IMR-90 (cell line): ENCODE results near the gene SIPA1L3. TPM values are rescaled to one million over a fixed set of nuclear protein-coding genes. Genes with fewer than 3 reads are reported as not detected.

ENCODE experiments used
- ATAC-seq: fragments of 200-7000 bp; cut with Tn5 transposase; 2 replicates; pipeline ENCODE4 v1.9.1; 2020; ENCODE audit warnings: low read depth, mild to moderate bottlenecking, moderate library complexity
- BruUV-seq: library from RNA; stranded (reverse); fragments of 400-500 nt; replicated peaks from 2 replicates; lab custom pipeline; 2021; lab: Mats Ljungman, UMichigan
- CTCF ChIA-PET: fragments of 300-600 bp; formaldehyde crosslinking; extraction: SDS; loops from one replicate; lab custom pipeline; 2021; ENCODE audit warnings: antibody characterized with exemption; lab: Yijun Ruan, JAX
- POLR2A ChIA-PET: fragments of 300-600 bp; sonication (Branson Sonifier 250); formaldehyde crosslinking; loops from one replicate; lab custom pipeline; 2022; ENCODE audit warnings: antibody characterized with exemption; ENCODE audit not compliant: unreplicated experiment; lab: Charles Lee
- DNase-seq: peaks from one replicate; pipeline ENCODE4 v3.0.0; 2013
- H2AFZ ChIP-seq: replicated peaks from 2 replicates; pipeline ENCODE3; 2013; ENCODE audit warnings: low read length, mild to moderate bottlenecking; ENCODE audit not compliant: poor library complexity
- H2AK5ac ChIP-seq: 2 replicates; pipeline ENCODE4 v1.6.1; 2013; ENCODE audit warnings: low read depth, low read length, inconsistent platforms
- H2AK9ac ChIP-seq: replicated peaks from 2 replicates; pipeline ENCODE3; 2013; ENCODE audit warnings: mild to moderate bottlenecking, low read depth, low read length, moderate library complexity; ENCODE audit not compliant: poor library complexity
- H2BK120ac ChIP-seq: 2 replicates; pipeline ENCODE4 v1.6.1; 2013; ENCODE audit warnings: low read depth, low read length, inconsistent platforms
- H2BK15ac ChIP-seq: 3 replicates; pipeline ENCODE4 v1.6.1; 2013; ENCODE audit warnings: low read depth, low read length, inconsistent platforms
- H2BK20ac ChIP-seq: 2 replicates; pipeline ENCODE4 v1.6.1; 2013; ENCODE audit warnings: low read depth, mild to moderate bottlenecking, inconsistent platforms, low read length, moderate library complexity
- H2BK5ac ChIP-seq: 2 replicates; pipeline ENCODE4 v1.6.1; 2013; ENCODE audit warnings: mild to moderate bottlenecking, low read depth, low read length, inconsistent platforms; ENCODE audit not compliant: poor library complexity, severe bottlenecking
- H3K14ac ChIP-seq: replicated peaks from 2 replicates; pipeline ENCODE4 v1.6.1; 2013; ENCODE audit warnings: low read depth, low read length, inconsistent platforms
- H3K18ac ChIP-seq: 2 replicates; pipeline ENCODE4 v1.6.1; 2013; ENCODE audit warnings: low read depth, low read length, control low read depth
- H3K23ac ChIP-seq: 2 replicates; pipeline ENCODE4 v1.6.1; 2013; ENCODE audit warnings: low read depth, low read length, inconsistent platforms
- H3K27ac ChIP-seq: 2 replicates; pipeline ENCODE4 v1.5.1; 2013; ENCODE audit warnings: mild to moderate bottlenecking, control low read depth, low read length; ENCODE audit not compliant: insufficient read depth
- H3K27me3 ChIP-seq: 2 replicates; pipeline ENCODE4 v1.6.1; 2013; ENCODE audit warnings: low read length; ENCODE audit not compliant: control insufficient read depth, insufficient read depth
- H3K36me3 ChIP-seq: 2 replicates; pipeline ENCODE4 v1.6.1; 2013; ENCODE audit warnings: low read length, mixed read lengths; ENCODE audit not compliant: control insufficient read depth, insufficient read depth
- H3K4ac ChIP-seq: 2 replicates; pipeline ENCODE4 v1.6.1; 2013; ENCODE audit warnings: low read depth, low read length, inconsistent platforms
- H3K4me1 ChIP-seq: 2 replicates; pipeline ENCODE4 v1.6.1; 2013; ENCODE audit warnings: low read length, mixed read lengths; ENCODE audit not compliant: control insufficient read depth, insufficient read depth
- H3K4me2 ChIP-seq: 2 replicates; pipeline ENCODE4 v1.6.1; 2013; ENCODE audit warnings: low read depth, mild to moderate bottlenecking, control low read depth, low read length, moderate library complexity
- H3K4me3 ChIP-seq: 2 replicates; pipeline ENCODE4 v1.5.1; 2013; ENCODE audit warnings: low read depth, mild to moderate bottlenecking, control low read depth, low read length, moderate library complexity; ENCODE audit not compliant: insufficient read depth
- H3K56ac ChIP-seq: 2 replicates; pipeline ENCODE4 v1.6.1; 2013; ENCODE audit warnings: low read length, inconsistent platforms; ENCODE audit not compliant: insufficient read depth; ENCODE audit errors: extremely low read depth
- H3K79me1 ChIP-seq, 2 experiments: 2 replicates each; pipeline ENCODE4 v1.6.1; 2013; ENCODE audit warnings: low read length in 2 of 2, inconsistent platforms in 1 of 2, low read depth in 1 of 2
- H3K9ac ChIP-seq: 2 replicates; pipeline ENCODE4 v1.6.1; 2013; ENCODE audit warnings: low read depth, low read length, control low read depth
- H3K9me1 ChIP-seq: 2 replicates; pipeline ENCODE4 v1.6.1; 2013; ENCODE audit warnings: low read length, inconsistent platforms; ENCODE audit not compliant: insufficient read depth
- H3K9me3 ChIP-seq: 2 replicates; pipeline ENCODE4 v1.6.1; 2013; ENCODE audit warnings: low read length; ENCODE audit not compliant: control insufficient read depth, insufficient read depth
- H4K20me1 ChIP-seq: 2 replicates; pipeline ENCODE4 v1.6.1; 2013; ENCODE audit warnings: low read length, inconsistent platforms; ENCODE audit not compliant: insufficient read depth
- H4K5ac ChIP-seq: 2 replicates; pipeline ENCODE4 v1.6.1; 2013; ENCODE audit warnings: mild to moderate bottlenecking, low read depth, low read length, control low read depth
- H4K8ac ChIP-seq, 2 experiments: 2 replicates each; pipeline ENCODE4 v1.6.1; 2013; ENCODE audit warnings: low read depth in 2 of 2, low read length in 2 of 2, control low read depth in 1 of 2, inconsistent platforms in 1 of 2
- H4K91ac ChIP-seq: 2 replicates; pipeline ENCODE4 v1.6.1; 2013; ENCODE audit warnings: low read depth, low read length, inconsistent platforms; ENCODE audit not compliant: insufficient read depth
- CEBPB ChIP-seq: IDR thresholded peaks from 2 replicates; pipeline ENCODE4 v1.6.1; 2012; ENCODE audit warnings: low read depth, low read length, improper control_type of control experiment
- CHD1 ChIP-seq: IDR thresholded peaks from 2 replicates; pipeline ENCODE4 v1.6.1; 2012; ENCODE audit warnings: low read depth, low read length, improper control_type of control experiment
- CTCF ChIP-seq: conservative IDR thresholded peaks from 2 replicates; pipeline ENCODE4 v1.5.1; 2012; ENCODE audit warnings: mild to moderate bottlenecking, low read depth, low read length, improper control_type of control experiment
- ELK1 ChIP-seq: fragments of 150-350 bp; IDR thresholded peaks from 2 replicates; pipeline ENCODE4 v1.6.1; 2016; ENCODE audit warnings: low read depth, mild to moderate bottlenecking, low read length, moderate library complexity, borderline replicate concordance
- FOS ChIP-seq: fragments of 150-350 bp; IDR thresholded peaks from 2 replicates; pipeline ENCODE4 v1.6.1; 2016; ENCODE audit warnings: low read depth, low read length
- MAFK ChIP-seq: IDR thresholded peaks from 2 replicates; pipeline ENCODE4 v1.6.1; 2012; ENCODE audit warnings: low read depth, low read length, improper control_type of control experiment
- MAZ ChIP-seq: IDR thresholded peaks from 2 replicates; pipeline ENCODE4 v1.6.1; 2012; ENCODE audit warnings: low read depth, mild to moderate bottlenecking, low read length, improper control_type of control experiment, moderate library complexity, borderline replicate concordance
- MXI1 ChIP-seq: IDR thresholded peaks from 2 replicates; pipeline ENCODE4 v1.6.1; 2012; ENCODE audit warnings: low read depth, mild to moderate bottlenecking, low read length, moderate library complexity, borderline replicate concordance
- NFE2L2 ChIP-seq: fragments of 150-350 bp; IDR thresholded peaks from 2 replicates; pipeline ENCODE4 v1.6.1; 2016; ENCODE audit warnings: low read depth, mild to moderate bottlenecking, low read length
- POLR2A ChIP-seq: IDR thresholded peaks from 2 replicates; pipeline ENCODE4 v1.6.1; 2012; ENCODE audit warnings: mild to moderate bottlenecking, low read depth, low read length
- RAD21 ChIP-seq: IDR thresholded peaks from 2 replicates; pipeline ENCODE4 v1.6.1; 2012; ENCODE audit warnings: low read length, improper control_type of control experiment
- RCOR1 ChIP-seq: IDR thresholded peaks from 2 replicates; pipeline ENCODE4 v1.6.1; 2012; ENCODE audit warnings: mild to moderate bottlenecking, low read length, improper control_type of control experiment; ENCODE audit not compliant: insufficient replicate concordance
- RFX5 ChIP-seq: IDR thresholded peaks from 2 replicates; pipeline ENCODE4 v1.8.0; 2012; ENCODE audit warnings: low read depth, mild to moderate bottlenecking, low read length, moderate library complexity
- SMC3 ChIP-seq: fragments of 150-350 bp; IDR thresholded peaks from 2 replicates; pipeline ENCODE4 v1.6.1; 2016; ENCODE audit warnings: low read depth, mild to moderate bottlenecking, antibody characterized with exemption, low read length, moderate library complexity
- USF2 ChIP-seq: fragments of 150-350 bp; IDR thresholded peaks from 2 replicates; pipeline ENCODE4 v1.6.1; 2017; ENCODE audit warnings: mild to moderate bottlenecking, antibody characterized with exemption, low read length, low read depth
- WGBS, 2 experiments: methylation state at CpG; one replicate each; pipeline versions ENCODE4 v1.1.5 to v1.1.7; 2013; ENCODE audit warnings: missing lambda C conversion rate in 2 of 2; ENCODE audit not compliant: insufficient read length in 1 of 2; ENCODE audit errors: extremely low coverage in 2 of 2; 5-methylcytosine and 5-hydroxymethylcytosine counted together
- dilution Hi-C: fragments of 300-500 bp; cut with HindIII; formaldehyde crosslinking; loops from one replicate; pipeline ENCODE4 v1.14.3; 2018; ENCODE audit warnings: low sequenced_read_pairs; ENCODE audit not compliant: unreplicated experiment
- in situ Hi-C: fragments of 300-500 bp; cut with MboI; formaldehyde crosslinking; loops from 3 replicates; pipeline ENCODE4 v1.14.3; 2019; ENCODE audit warnings: low sequenced_read_pairs, inconsistent platforms, mixed read lengths
- intact Hi-C: fragments of 100-400 bp; cut with micrococcal nuclease; formaldehyde crosslinking; loops from 2 replicates; pipeline ENCODE4 v1.10.0; 2022
- polyA plus RNA-seq, 3 experiments: library from polyadenylated mRNA; depleted of rRNA; stranded (reverse); fragments of >200 nt; gene quantifications; 2 replicates each; pipeline ENCODE4 v1.2.3, GENCODE V29; 2012; ENCODE audit warnings: low replicate concordance in 1 of 3
- total RNA-seq: library from RNA; depleted of rRNA; stranded (reverse); fragments of >200 nt; gene quantifications from 2 replicates; pipeline ENCODE4 v1.2.3, GENCODE V29; 2012

The SIPA1L3 gene
- total and polyA plus RNA-seq, 2 of the 4 experiments (the other 2 are of a cell fraction) = 4.1 to 9.4 TPM

- Histone ChIP-seq H3K4me2 (peak overlapping the region; percentile 18; the same call in 1 of the 2 replicates), H4K5ac (peak overlapping the region; percentile 97; the same call in 1 of the 2 replicates), H2AFZ (peak overlapping the region; percentile 69), H2BK20ac (peak overlapping the region; percentile 99), H3K9ac (peak overlapping the region; percentile 42; the same call in 1 of the 2 replicates), H3K27ac (peak overlapping the region; percentile 89), H3K9me3 (no peaks in the 10 kb centered on the region), H3K18ac (peak overlapping the region; percentile 97; the same call in 1 of the 2 replicates), H3K56ac (peak overlapping the region; percentile 85), H3K36me3 (no peaks in the 10 kb centered on the region), H3K79me1 (peaks cover 42 to 92% of the 10 kb centered on the region in 2 experiments), H2BK120ac (peak overlapping the region; percentile 98), H3K4ac (peak overlapping the region; percentile 100), H3K14ac (peak overlapping the region; percentile 98), H3K4me1 (peaks cover 28% of the 10 kb centered on the region), H2BK5ac (peak overlapping the region; percentile 99), H3K27me3 (no peaks in the 10 kb centered on the region), H4K91ac (peak overlapping the region; percentile 98), H2AK9ac (peak overlapping the region; percentile 96), H2AK5ac (peak overlapping the region; percentile 100), H3K9me1 (peaks cover 37% of the 10 kb centered on the region), H3K23ac (peak overlapping the region; percentile 98; the same call in 1 of the 2 replicates), H4K8ac (peak overlapping the region; percentile 90 to 96), H2BK15ac (peak overlapping the region; percentile 98; the same call in 2 of the 3 replicates), H4K20me1 (no peaks in the 10 kb centered on the region), H3K4me3 (no peak overlapping the region)
- ATAC-seq (peak; percentile 84), DNase-seq (peak; percentile 99)
- 43% methylated on average over 1 of the region's 7 CpGs; no CpG with 5 or more reads in 1 of the 2 experiments for WGBS, 2 experiments
- ChIA-PET CTCF (interaction anchor here (0.8 kb wide), 1 partner anchor 71 kb away, joined by 3 read pairs; the partner anchor contains the start of gene SIPA1L3), POLR2A (interaction anchor here (0.6 kb wide), 1 partner anchor 28 kb away, joined by 3 read pairs; no protein-coding TSS in a partner anchor)
- intact Hi-C loops (no loop called here), dilution Hi-C loops (no loop called here), in situ Hi-C loops (no loop called here)
- no TSS peak for BruUV-seq
- TF ChIP-seq CEBPB (0 out of 2 replicates have a peak, but pooled peaks have one; percentile 2), MAZ (peak; percentile 41; the same call in 1 of the 2 replicates), MAFK (no peak), SMC3 (no peak; the same call in 1 of the 2 replicates), RAD21 (peak; percentile 20; the same call in 1 of the 2 replicates), RCOR1 (peak; percentile 12), MXI1 (no peak), ELK1 (no peak), POLR2A (peak; percentile 61), FOS (peak; percentile 68; the same call in 1 of the 2 replicates), RFX5 (no peak), USF2 (no peak), CHD1 (no peak; the same call in 1 of the 2 replicates), CTCF (no peak), NFE2L2 (no peak)
These were observed 71.0 kb downstream of the SIPA1L3 start for GRCh38 chr19:37977992-37978391.
